H1 (cell line): ENCODE results near the gene CIZ1. TPM values are rescaled to one million over a fixed set of nuclear protein-coding genes. Genes with fewer than 3 reads are reported as not detected.

Experiments used
- CTCF ChIA-PET: fragments of 300-600 bp; sonication (Branson Sonifier 250); formaldehyde crosslinking; loops from one replicate; lab custom pipeline; 2021; ENCODE audit not compliant: partially characterized antibody; lab: Charles Lee
- POLR2A ChIA-PET: fragments of 300-600 bp; sonication (Branson Sonifier 250); formaldehyde crosslinking; loops from one replicate; lab custom pipeline; 2021; ENCODE audit warnings: inconsistent platforms; ENCODE audit not compliant: partially characterized antibody; lab: Charles Lee
- DNase-seq, 2 experiments: peaks; one replicate each; pipeline versions ENCODE4 v3.0.0 to v3.0.0-alpha.2; 2010 to 2022; ENCODE audit warnings: low spot score in 2 of 2, low read depth in 1 of 2, mixed read lengths in 1 of 2
- FAIRE-seq: peaks from 2 replicates; lab custom pipeline; 2011; peaks lifted over from hg19 to GRCh38; lab: Jason Lieb, UNC
- H2AFZ ChIP-seq: 2 replicates; pipeline ENCODE4 v1.8.1; 2012; ENCODE audit warnings: low read length, inconsistent platforms
- H2AK5ac ChIP-seq: 2 replicates; pipeline ENCODE4 v1.6.1; 2013; ENCODE audit warnings: low read depth, low read length
- H2BK120ac ChIP-seq: replicated peaks from 2 replicates; pipeline ENCODE3; 2013; ENCODE audit warnings: low read depth, low read length, inconsistent platforms
- H2BK12ac ChIP-seq: 2 replicates; pipeline ENCODE4 v1.6.1; 2013; ENCODE audit warnings: low read depth, low read length
- H2BK15ac ChIP-seq: 2 replicates; pipeline ENCODE4 v1.6.1; 2013; ENCODE audit warnings: low read length
- H2BK20ac ChIP-seq: 2 replicates; pipeline ENCODE4 v1.6.1; 2013; ENCODE audit warnings: low read length
- H2BK5ac ChIP-seq: 2 replicates; pipeline ENCODE4 v1.6.1; 2013; ENCODE audit warnings: low read depth, low read length
- H3K14ac ChIP-seq: 2 replicates; pipeline ENCODE4 v1.6.1; 2013; ENCODE audit warnings: inconsistent platforms; ENCODE audit not compliant: insufficient read length
- H3K18ac ChIP-seq: 2 replicates; pipeline ENCODE4 v1.6.1; 2013; ENCODE audit warnings: low read length; ENCODE audit errors: extremely low read depth
- H3K23ac ChIP-seq: 2 replicates; pipeline ENCODE4 v1.6.1; 2013; ENCODE audit warnings: inconsistent platforms; ENCODE audit not compliant: insufficient read length
- H3K23me2 ChIP-seq: 2 replicates; pipeline ENCODE4 v1.6.1; 2013; ENCODE audit warnings: low read depth, low read length
- H3K27ac ChIP-seq: 2 replicates; pipeline ENCODE4 v1.6.1; 2011; ENCODE audit warnings: low read depth, low read length, inconsistent platforms
- H3K27me3 ChIP-seq, 4 experiments: replicated peaks in 1 of 4; 1 replicate in 1 of 4; 2 replicates in 3 of 4; pipeline versions ENCODE4 v1.6.1 to v1.8.1; 2011 to 2013; ENCODE audit warnings: low read length in 3 of 4, mild to moderate bottlenecking in 3 of 4, inconsistent platforms in 2 of 4, mixed read lengths in 2 of 4, moderate library complexity in 1 of 4; ENCODE audit not compliant: control insufficient read depth in 3 of 4, insufficient read depth in 3 of 4; ENCODE audit errors: extremely low read depth in 1 of 4
- H3K36me3 ChIP-seq, 4 experiments: 2 replicates each; pipeline versions ENCODE4 v1.6.1 to v1.8.1; 2011 to 2013; ENCODE audit warnings: mild to moderate bottlenecking in 4 of 4, low read length in 3 of 4, moderate library complexity in 2 of 4, control low read depth in 1 of 4, inconsistent platforms in 1 of 4; ENCODE audit not compliant: insufficient read depth in 4 of 4, control insufficient read depth in 2 of 4
- H3K4ac ChIP-seq: replicated peaks from 2 replicates; pipeline ENCODE3; 2013; ENCODE audit warnings: low read length, low read depth, mixed read lengths, inconsistent platforms; ENCODE audit not compliant: insufficient read length
- H3K4me1 ChIP-seq, 4 experiments: replicated peaks in 1 of 4; 1 replicate in 1 of 4; 2 replicates in 3 of 4; pipeline versions ENCODE4 v1.6.1 to v1.8.1; 2011 to 2013; ENCODE audit warnings: low read length in 3 of 4, inconsistent platforms in 2 of 4, mixed read lengths in 1 of 4; ENCODE audit not compliant: insufficient read depth in 4 of 4, control insufficient read depth in 3 of 4
- H3K4me2 ChIP-seq, 2 experiments: 2 replicates each; pipeline versions ENCODE4 v1.6.1 to v1.8.1; 2011 to 2013; ENCODE audit warnings: low read depth in 2 of 2, low read length in 2 of 2, control low read depth in 1 of 2, inconsistent platforms in 1 of 2, mild to moderate bottlenecking in 1 of 2; ENCODE audit not compliant: insufficient read depth in 1 of 2
- H3K4me3 ChIP-seq, 4 experiments: fragments of 200-600, 300-600 bp in 1 of 4; sonication (generic), shearing (Covaris generic), sonication (Bioruptor Twin) in 1 of 4; 2 replicates each; pipeline versions ENCODE4 v1.5.1 to v1.8.1; 2011 to 2016; ENCODE audit warnings: low read length in 4 of 4, low read depth in 3 of 4, control low read depth in 2 of 4, inconsistent platforms in 2 of 4, mild to moderate bottlenecking in 2 of 4, mixed read lengths in 1 of 4, moderate library complexity in 1 of 4; ENCODE audit not compliant: insufficient read depth in 2 of 4; ENCODE audit errors: extremely low read depth in 1 of 4
- H3K56ac ChIP-seq: replicated peaks from 2 replicates; pipeline ENCODE3; 2013; ENCODE audit warnings: low read depth, mild to moderate bottlenecking, mixed read lengths, low read length, inconsistent platforms; ENCODE audit not compliant: insufficient read length
- H3K79me1 ChIP-seq: 2 replicates; pipeline ENCODE4 v1.6.1; 2013; ENCODE audit warnings: low read depth, low read length, control low read depth
- H3K79me2 ChIP-seq, 2 experiments: 2 replicates each; pipeline versions ENCODE4 v1.6.1 to v1.8.1; 2012 to 2013; ENCODE audit warnings: low read length in 2 of 2, mild to moderate bottlenecking in 2 of 2, inconsistent platforms in 1 of 2; ENCODE audit not compliant: insufficient read depth in 2 of 2, control insufficient read depth in 1 of 2
- H3K9ac ChIP-seq, 4 experiments: replicated peaks in 1 of 4; 1 replicate in 1 of 4; 2 replicates in 3 of 4; pipeline versions ENCODE4 v1.6.1 to v1.8.1; 2011 to 2013; ENCODE audit warnings: low read depth in 3 of 4, low read length in 3 of 4, control low read depth in 2 of 4, mild to moderate bottlenecking in 2 of 4, moderate library complexity in 2 of 4, inconsistent platforms in 1 of 4; ENCODE audit errors: extremely low read depth in 1 of 4
- H3K9me3 ChIP-seq, 2 experiments: 2 replicates each; pipeline versions ENCODE4 v1.6.1 to v1.8.1; 2012 to 2013; ENCODE audit warnings: mild to moderate bottlenecking in 2 of 2, moderate library complexity in 2 of 2, control low read depth in 1 of 2, inconsistent platforms in 1 of 2, low read depth in 1 of 2, low read length in 1 of 2, mixed read lengths in 1 of 2; ENCODE audit not compliant: insufficient read depth in 2 of 2
- H4K20me1 ChIP-seq, 2 experiments: replicated peaks in 1 of 2; 2 replicates each; pipeline versions ENCODE3 to v1.8.1; 2011 to 2013; ENCODE audit warnings: inconsistent platforms in 2 of 2, low read length in 2 of 2, mild to moderate bottlenecking in 1 of 2; ENCODE audit not compliant: insufficient read depth in 2 of 2, control insufficient read depth in 1 of 2
- H4K5ac ChIP-seq: 2 replicates; pipeline ENCODE4 v1.6.1; 2013; ENCODE audit warnings: low read length, low read depth, mixed read lengths, inconsistent platforms; ENCODE audit not compliant: insufficient read length
- H4K8ac ChIP-seq: 2 replicates; pipeline ENCODE4 v1.8.0; 2013; ENCODE audit warnings: mild to moderate bottlenecking, moderate library complexity, low read length, inconsistent platforms; ENCODE audit not compliant: insufficient read depth; ENCODE audit errors: extremely low read depth
- H4K91ac ChIP-seq: replicated peaks from 2 replicates; pipeline ENCODE3; 2013; ENCODE audit warnings: low read length, mixed read lengths, inconsistent platforms; ENCODE audit not compliant: insufficient read length
- ATF2 ChIP-seq: IDR thresholded peaks from 2 replicates; pipeline ENCODE4 v1.6.1; 2012; ENCODE audit warnings: low read length, inconsistent platforms
- ATF3 ChIP-seq: IDR thresholded peaks from 2 replicates; pipeline ENCODE4 v1.6.1; 2011; ENCODE audit warnings: low read depth, mild to moderate bottlenecking, low read length; ENCODE audit not compliant: insufficient read depth
- CHD2 ChIP-seq: IDR thresholded peaks from 2 replicates; pipeline ENCODE4 v1.6.1; 2012; ENCODE audit warnings: low read length, improper control_type of control experiment
- CTBP2 ChIP-seq: IDR thresholded peaks from 2 replicates; pipeline ENCODE4 v1.7.0; 2011; ENCODE audit warnings: borderline replicate concordance, mild to moderate bottlenecking, moderate library complexity, mixed read lengths, low read length; ENCODE audit not compliant: insufficient read depth, insufficient read length
- HDAC6 ChIP-seq: IDR thresholded peaks from one replicate; pipeline ENCODE4 v1.7.1; 2012; ENCODE audit warnings: low read depth, mild to moderate bottlenecking, inconsistent platforms, low read length, moderate library complexity
- POLR2A ChIP-seq, 2 experiments: IDR thresholded peaks; 1 replicate in 1 of 2; 2 replicates in 1 of 2; pipeline ENCODE4 v1.6.1; 2011; ENCODE audit warnings: low read depth in 2 of 2, low read length in 2 of 2, mild to moderate bottlenecking in 2 of 2; ENCODE audit errors: control extremely low read depth in 1 of 2
- SIX5 ChIP-seq: IDR thresholded peaks from 2 replicates; pipeline ENCODE4 v1.6.1; 2011; ENCODE audit warnings: mild to moderate bottlenecking, low read depth, low read length
- SP4 ChIP-seq: IDR thresholded peaks from 2 replicates; pipeline ENCODE4 v1.6.1; 2012; ENCODE audit warnings: low read length, inconsistent platforms
- WGBS, 2 experiments: shearing (Covaris generic) in 1 of 2; methylation state at CpG; one replicate each; pipeline versions ENCODE4 v1.1.6 to v1.1.7; 2013 to 2015; ENCODE audit warnings: low lambda C conversion rate in 2 of 2, mixed read lengths in 2 of 2, inconsistent platforms in 1 of 2, low coverage in 1 of 2, missing lambda C conversion rate in 1 of 2; ENCODE audit not compliant: insufficient replicate concordance in 2 of 2, insufficient coverage in 1 of 2, insufficient read length in 1 of 2; ENCODE audit errors: extremely low coverage in 1 of 2, missing lambda C conversion rate in 1 of 2; 5-methylcytosine and 5-hydroxymethylcytosine counted together
- polyA plus RNA-seq, 7 experiments: library from polyadenylated mRNA; depleted of rRNA in 3 of 7; stranded (reverse) in 5 of 7; unstranded in 2 of 7; fragments of >200 nt in 5 of 7; fragments of 200-250 nt in 2 of 7; gene quantifications; 1 replicate in 5 of 7; 2 replicates in 1 of 7; 4 replicates in 1 of 7; pipeline versions ENCODE4 v1.2.1 to v1.2.3, GENCODE V29; 2011 to 2013; ENCODE audit warnings: missing spikeins in 2 of 7, mixed read lengths in 2 of 7
- total RNA-seq: library from RNA; stranded (reverse); fragmentation: NEBNext Ultra II Directional; extraction: Animal tissue kit (Norgen Biotek cat#: 25700); gene quantifications from 2 replicates; pipeline ENCODE4 v1.2.1, GENCODE V29; 2021

The CIZ1 gene
- total and polyA plus RNA-seq, 2 of the 8 experiments (the other 6 are each of a cell fraction or from before 2014, with no cell fraction given), result 66.0 to 107 TPM

- 2% methylated on average over 36 of the region's 77 CpGs; no CpG with 5 or more reads in 1 of the 2 experiments for WGBS, 2 experiments
- H2BK5ac ChIP-seq, result peak within 1 kb of the TSS; percentile 93
- no peaks in the 10 kb centered on the region; a peak in 1 of 7 replicates for H3K27me3 ChIP-seq
- H3K23ac ChIP-seq, result peak within 1 kb of the TSS; percentile 55
- no peak within 1 kb of the TSS for H3K4ac ChIP-seq
- FAIRE-seq, result no peak
- H3K18ac ChIP-seq, result peak within 1 kb of the TSS; percentile 91
- H3K14ac ChIP-seq, result peak within 1 kb of the TSS; percentile 3
- H3K23me2 ChIP-seq, result peaks cover 5% of the 10 kb centered on the region; the same call in 1 of the 2 replicates
- H3K56ac ChIP-seq, result peak within 1 kb of the TSS; percentile 82
- peak within 1 kb of the TSS; percentile 77 for H4K5ac ChIP-seq
- no peak within 1 kb of the TSS for H2BK20ac ChIP-seq
- H2AK5ac ChIP-seq, result peak within 1 kb of the TSS; percentile 96; the same call in 1 of the 2 replicates
- peaks cover 0 to 4% of the 10 kb centered on the region in 2 experiments; a peak in 1 of 4 replicates for H3K79me2 ChIP-seq
- peak within 1 kb of the TSS; percentile 70 to 88 (median 79) for H3K4me3 ChIP-seq
- H3K4me1 ChIP-seq, result peaks cover 0 to 11% (median 1%) of the 10 kb centered on the region in 4 experiments; a peak in 4 of 7 replicates
- peak; percentile 80 to 98 for DNase-seq
- H3K9me3 ChIP-seq, result no peaks in the 10 kb centered on the region
- H4K8ac ChIP-seq, result peak within 1 kb of the TSS; percentile 98; the same call in 1 of the 2 replicates
- peak within 1 kb of the TSS; percentile 82 for H2BK120ac ChIP-seq
- peak within 1 kb of the TSS; percentile 50 to 86 (median 85) for H3K9ac ChIP-seq
- peaks cover 0 to 4% of the 10 kb centered on the region in 2 experiments for H4K20me1 ChIP-seq
- peak within 1 kb of the TSS; percentile 92; the same call in 1 of the 2 replicates for H2BK15ac ChIP-seq
- peak within 1 kb of the TSS; percentile 78 to 95 for H3K4me2 ChIP-seq
- 0 out of 2 replicates have a peak within 1 kb of the TSS, but pooled peaks have one; percentile 63 for H2BK12ac ChIP-seq
- POLR2A ChIA-PET, result interaction anchor here (0.7 to 5.1 kb wide), 24 partner anchors 9 to 163 kb away, joined by 3 to 21 read pairs (median 4); partner anchors contain the start of gene PTGES2
- CTCF ChIA-PET, result interaction anchor here (1.1 to 3.4 kb wide), 5 partner anchors 10 to 39 kb away, joined by 3 to 15 read pairs (median 5); no protein-coding TSS in a partner anchor
- H3K27ac ChIP-seq, result peak within 1 kb of the TSS; percentile 66
- H3K36me3 ChIP-seq, result peaks cover 0 to 16% (median 6%) of the 10 kb centered on the region in 4 experiments; a peak in 5 of 8 replicates
- H2AFZ ChIP-seq, result peak within 1 kb of the TSS; percentile 68; the same call in 1 of the 2 replicates
- 0 out of 2 replicates have a peak, but pooled peaks cover 8% of the 10 kb centered on the region for H3K79me1 ChIP-seq
- H4K91ac ChIP-seq, result peak within 1 kb of the TSS; percentile 98
- no peak for TF ChIP-seq ATF2
- TF ChIP-seq HDAC6, result no peak
- no peak for TF ChIP-seq SIX5
- TF ChIP-seq POLR2A (IDR thresholded peaks at IDR 0.05; ENCODE audit: control extremely low read depth in 1 of 2, low read depth in 2 of 2, low read length in 2 of 2), result peak in 1 of 2 experiments; percentile 94; a peak in 2 of 3 replicates
- TF ChIP-seq CHD2, result no peak
- TF ChIP-seq ATF3, result no peak
- peak; percentile 35; the same call in 1 of the 2 replicates for TF ChIP-seq SP4
- no peak for TF ChIP-seq CTBP2
Measured at GRCh38 chr9:128159784-128160602, 31.4 kb downstream of the CIZ1 start, which contains the start of gene BBLN. BBLN (plus strand) TSS chr9:128160265; CDS start chr9:128160408, 143 bp downstream.
